ENCODE measurements around the gene IRX4.
A peak's percentile ranks its signal among the peaks of the same experiment; 100 is the strongest.

The IRX4 gene

GRCh38 chr5:1885404-1885755, 2.7 kb upstream of the IRX4 start:
- no peak overlapping the region for H3K4me3 ChIP-seq (ENCODE audit: low read depth, low read length)
- DNase-seq (ENCODE audit: low read depth, low spot score), result no peak
- ChIA-PET CTCF (no interaction called here), POLR2A (no interaction called here)
- TF ChIP-seq CTCF (IDR thresholded peaks at IDR 0.05; ENCODE audit: insufficient read depth, low read length, missing control alignments), result no peak

GRCh38 chr5:1884678-1885403, 2.1 kb upstream of the IRX4 start:
- no peak for DNase-seq (ENCODE audit: low read depth, low spot score)
- ChIA-PET CTCF (no interaction called here), POLR2A (no interaction called here)
- TF ChIP-seq CTCF (IDR thresholded peaks at IDR 0.05; ENCODE audit: insufficient read depth, low read length, missing control alignments), result no peak
- H3K4me3 ChIP-seq (ENCODE audit: low read depth, low read length), result no peak overlapping the region

- ChIA-PET CTCF (interaction anchor here (1.5 kb wide), 1 partner anchor 18 kb away, joined by 4 read pairs; no protein-coding TSS in a partner anchor), POLR2A (no interaction called here)
- no peak for TF ChIP-seq CTCF (IDR thresholded peaks at IDR 0.05; ENCODE audit: insufficient read depth, low read length, missing control alignments)
- DNase-seq (ENCODE audit: low read depth, low spot score), result no peak
- no peak overlapping the region for H3K4me3 ChIP-seq (ENCODE audit: low read depth, low read length)
Observed at GRCh38 chr5:1883925-1884677, 1.4 kb upstream of the IRX4 start.

GRCh38 chr5:1883120-1883924, 597 bp upstream of the IRX4 start:
- no peak overlapping the region for H3K4me3 ChIP-seq (ENCODE audit: low read depth, low read length)
- peak; percentile 25 for TF ChIP-seq CTCF (IDR thresholded peaks at IDR 0.05; ENCODE audit: insufficient read depth, low read length, missing control alignments)
- ChIA-PET CTCF (interaction anchor here (1.5 kb wide), 1 partner anchor 19 kb away, joined by 4 read pairs; no protein-coding TSS in a partner anchor), POLR2A (no interaction called here)
- DNase-seq (ENCODE audit: low read depth, low spot score), result no peak

GRCh38 chr5:1881731-1882336, 891 bp downstream of the IRX4 start:
- ChIA-PET POLR2A (no interaction called here), CTCF (no interaction called here)
- TF ChIP-seq CTCF (IDR thresholded peaks at IDR 0.05; ENCODE audit: insufficient read depth, low read length, missing control alignments), result no peak
- DNase-seq (ENCODE audit: low read depth, low spot score), result no peak
- no peak overlapping the region for H3K4me3 ChIP-seq (ENCODE audit: low read depth, low read length)
